ENCODE results near the gene MBD1. TPM values are rescaled to one million over a fixed set of nuclear protein-coding genes. Genes with fewer than 3 reads are reported as not detected.

The MBD1 gene
- total RNA-seq, 2 donors from 2014 or later: 77.1 to 79.6 TPM

DNA sequence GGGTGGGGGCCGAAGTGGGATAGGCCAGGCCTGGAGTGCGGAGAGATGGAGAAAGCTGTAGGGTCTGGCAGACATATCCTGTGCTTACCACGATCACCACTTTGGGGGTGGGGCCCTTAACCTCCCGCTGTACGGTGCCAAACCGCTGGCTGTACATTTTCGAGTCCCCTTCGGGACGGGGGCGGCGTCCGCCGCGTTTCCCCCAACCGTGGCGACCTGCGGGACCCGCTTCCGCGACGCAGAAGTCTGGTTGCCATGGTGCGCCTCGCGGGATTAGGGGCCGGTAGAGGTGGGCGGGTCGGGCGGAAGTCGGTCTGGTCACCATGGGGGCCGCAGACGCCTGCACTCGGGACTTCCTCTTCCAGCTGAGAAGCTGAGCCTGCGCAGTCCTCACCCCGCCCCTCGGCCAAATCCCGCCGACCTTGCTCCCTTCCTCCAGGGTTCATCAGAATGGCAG lies 15.0 kb downstream of the MBD1 start, which contains the start of gene CFAP53:
TSS of gene CFAP53 (minus strand) at position 248 of the 457 bp plus-strand sequence. CDS start at position 157, 91 bp downstream.
- Mint-ChIP-seq H3K4me3 (peak within 1 kb of the TSS; percentile 76), H3K9me3 (no peaks in the 10 kb centered on the region), H3K4me1 (peaks cover 3% of the 10 kb centered on the region), H3K36me3 (ENCODE audit: low read depth) (peaks cover 24% of the 10 kb centered on the region), H3K27ac (peak within 1 kb of the TSS; percentile 12), H3K27me3 (ENCODE audit: insufficient read depth) (peaks cover 25% of the 10 kb centered on the region)
- DNase-seq: peak; percentile 96
- Histone ChIP-seq H3K27ac (ENCODE audit: low read depth, low read length) (no peak within 1 kb of the TSS), H3K36me3 (ENCODE audit: control insufficient read depth, insufficient read depth, low read length) (peaks cover 40% of the 10 kb centered on the region), H3K9me3 (ENCODE audit: control insufficient read depth, low read length) (no peaks in the 10 kb centered on the region), H3K4me3 (ENCODE audit: low read length) (peak within 1 kb of the TSS; percentile 92), H3K4me1 (ENCODE audit: control insufficient read depth, insufficient read depth, low read length) (no peaks in the 10 kb centered on the region), H3K27me3 (ENCODE audit: control insufficient read depth, insufficient read depth, low read length, poor library complexity, severe bottlenecking) (peaks cover 30% of the 10 kb centered on the region), H3K9ac (ENCODE audit: extremely low read depth, low read length, poor library complexity, severe bottlenecking) (peak within 1 kb of the TSS; percentile 72)
- TF ChIP-seq, protein P1, sequence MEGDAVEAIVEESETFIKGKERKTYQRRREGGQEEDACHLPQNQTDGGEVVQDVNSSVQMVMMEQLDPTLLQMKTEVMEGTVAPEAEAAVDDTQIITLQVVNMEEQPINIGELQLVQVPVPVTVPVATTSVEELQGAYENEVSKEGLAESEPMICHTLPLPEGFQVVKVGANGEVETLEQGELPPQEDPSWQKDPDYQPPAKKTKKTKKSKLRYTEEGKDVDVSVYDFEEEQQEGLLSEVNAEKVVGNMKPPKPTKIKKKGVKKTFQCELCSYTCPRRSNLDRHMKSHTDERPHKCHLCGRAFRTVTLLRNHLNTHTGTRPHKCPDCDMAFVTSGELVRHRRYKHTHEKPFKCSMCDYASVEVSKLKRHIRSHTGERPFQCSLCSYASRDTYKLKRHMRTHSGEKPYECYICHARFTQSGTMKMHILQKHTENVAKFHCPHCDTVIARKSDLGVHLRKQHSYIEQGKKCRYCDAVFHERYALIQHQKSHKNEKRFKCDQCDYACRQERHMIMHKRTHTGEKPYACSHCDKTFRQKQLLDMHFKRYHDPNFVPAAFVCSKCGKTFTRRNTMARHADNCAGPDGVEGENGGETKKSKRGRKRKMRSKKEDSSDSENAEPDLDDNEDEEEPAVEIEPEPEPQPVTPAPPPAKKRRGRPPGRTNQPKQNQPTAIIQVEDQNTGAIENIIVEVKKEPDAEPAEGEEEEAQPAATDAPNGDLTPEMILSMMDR (conservative IDR thresholded peaks at IDR 0.05): no peak
- WGBS, 2 experiments (ENCODE audit: insufficient coverage in 1 of 2, insufficient read length in 1 of 2): 2 to 7% methylated on average over 12 to 37 of the region's 37 CpGs

DNA sequence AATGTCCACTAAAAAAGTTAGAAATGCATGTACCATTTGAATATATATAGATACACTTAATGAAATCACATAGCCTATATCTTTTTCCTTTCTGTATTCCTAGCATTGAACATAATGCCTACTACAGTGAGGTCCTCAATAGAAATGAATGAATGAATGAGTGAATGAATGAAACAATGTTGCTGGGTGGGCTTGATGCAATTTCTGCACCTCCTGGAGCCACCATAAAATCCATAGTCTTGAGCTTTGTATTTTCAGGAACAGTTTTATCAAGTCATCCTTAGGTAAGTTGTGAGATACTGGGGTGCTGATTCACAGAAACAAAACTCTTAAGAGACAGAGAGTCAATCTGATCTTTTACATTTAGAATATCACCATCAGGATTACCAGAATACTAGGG lies 18.3 kb downstream of the MBD1 start:
- Mint-ChIP-seq H3K9me3 (peaks cover 3% of the 10 kb centered on the region), H3K4me1 (peaks cover 2% of the 10 kb centered on the region), H3K36me3 (ENCODE audit: low read depth) (peaks cover 5% of the 10 kb centered on the region), H3K27ac (no peak overlapping the region), H3K4me3 (no peak overlapping the region), H3K27me3 (ENCODE audit: insufficient read depth) (peaks cover 35% of the 10 kb centered on the region)
- TF ChIP-seq, protein P1 (conservative IDR thresholded peaks at IDR 0.05): no peak
- Histone ChIP-seq H3K27ac (ENCODE audit: low read depth, low read length) (no peak overlapping the region), H3K9me3 (ENCODE audit: control insufficient read depth, low read length) (no peaks in the 10 kb centered on the region), H3K27me3 (ENCODE audit: control insufficient read depth, insufficient read depth, low read length, poor library complexity, severe bottlenecking) (peaks cover 30% of the 10 kb centered on the region), H3K4me1 (ENCODE audit: control insufficient read depth, insufficient read depth, low read length) (no peaks in the 10 kb centered on the region), H3K9ac (ENCODE audit: extremely low read depth, low read length, poor library complexity, severe bottlenecking) (no peak overlapping the region), H3K4me3 (ENCODE audit: low read length) (no peak overlapping the region), H3K36me3 (ENCODE audit: control insufficient read depth, insufficient read depth, low read length) (peaks cover 9% of the 10 kb centered on the region)
- DNase-seq: no peak

DNA sequence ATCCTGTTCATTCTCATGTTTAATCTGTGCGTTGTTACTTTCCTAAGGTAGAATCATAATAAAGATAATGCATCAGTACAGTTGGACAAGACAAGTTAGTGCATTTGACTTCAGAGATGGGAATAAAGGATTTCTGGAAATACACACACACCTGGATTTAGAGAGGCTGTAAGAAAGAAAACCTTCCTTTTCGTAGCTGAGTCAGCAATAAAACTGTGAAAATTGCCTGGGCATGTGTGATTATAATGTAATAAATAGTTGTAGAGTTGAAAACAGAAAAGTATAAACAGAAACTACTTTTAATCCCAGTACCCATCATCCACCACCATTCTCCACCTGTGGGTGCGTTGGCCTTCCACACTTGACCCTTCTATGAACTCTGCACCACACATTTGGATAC lies 30.4 kb downstream of the MBD1 start:
- TF ChIP-seq, protein P1 (conservative IDR thresholded peaks at IDR 0.05): no peak
- H3K9ac ChIP-seq (ENCODE audit: extremely low read depth, low read length, poor library complexity, severe bottlenecking): no peak overlapping the region
- no peaks in the 10 kb centered on the region for H3K27me3 ChIP-seq (ENCODE audit: control insufficient read depth, insufficient read depth, low read length, poor library complexity, severe bottlenecking)
- Mint-ChIP-seq H3K4me1 (no peaks in the 10 kb centered on the region), H3K27ac (no peak overlapping the region), H3K27me3 (ENCODE audit: insufficient read depth) (no peaks in the 10 kb centered on the region), H3K36me3 (ENCODE audit: low read depth) (no peaks in the 10 kb centered on the region), H3K4me3 (no peak overlapping the region), H3K9me3 (peaks cover 2% of the 10 kb centered on the region)
- H3K4me3 ChIP-seq (ENCODE audit: low read length): no peak overlapping the region
- H3K9me3 ChIP-seq (ENCODE audit: control insufficient read depth, low read length): no peaks in the 10 kb centered on the region
- H3K4me1 ChIP-seq (ENCODE audit: control insufficient read depth, insufficient read depth, low read length): no peaks in the 10 kb centered on the region
- DNase-seq: no peak
- 91 to 100% methylated on average over 1 to 3 of the region's 3 CpGs for WGBS, 2 experiments (ENCODE audit: insufficient coverage in 1 of 2, insufficient read length in 1 of 2)
- no peaks in the 10 kb centered on the region for H3K36me3 ChIP-seq (ENCODE audit: control insufficient read depth, insufficient read depth, low read length)
- H3K27ac ChIP-seq (ENCODE audit: low read depth, low read length): no peak overlapping the region

Data from endodermal cell (in vitro differentiated cells).